GM23338 (cell line): ENCODE data around the gene CD3D. TPM values are rescaled to one million over a fixed set of nuclear protein-coding genes. Genes with fewer than 3 reads are reported as not detected.

Experiments used
- ATAC-seq: fragments of 200-7000 bp; cut with Tn5 transposase; 3 replicates; pipeline ENCODE4 v1.9.1; 2020
- DNase-seq: peaks from one replicate; pipeline ENCODE4 v3.0.0-alpha.2; 2015; ENCODE audit warnings: low spot score
- H2AFZ ChIP-seq: fragments of 200-600 bp; sonication (generic); 2 replicates; pipeline ENCODE4 v1.8.0; 2016; ENCODE audit warnings: antibody characterized with exemption, mild to moderate bottlenecking, moderate library complexity
- H3F3A ChIP-seq: fragments of 200-600 bp; sonication (generic); replicated peaks from 2 replicates; pipeline ENCODE4 v1.8.0; 2017; ENCODE audit warnings: antibody characterized with exemption, mixed run types, low read depth
- H3K27ac ChIP-seq: fragments of 200-600 bp; sonication (generic); 2 replicates; pipeline ENCODE4 v1.6.1; 2016; ENCODE audit warnings: low read depth
- H3K27me3 ChIP-seq: fragments of 200-600 bp; sonication (generic); 2 replicates; pipeline ENCODE4 v1.8.0; 2016; ENCODE audit warnings: mild to moderate bottlenecking, mixed run types, moderate library complexity; ENCODE audit not compliant: insufficient read depth
- H3K36me3 ChIP-seq: fragments of 200-600 bp; sonication (generic); 2 replicates; pipeline ENCODE4 v1.8.0; 2016; ENCODE audit warnings: mild to moderate bottlenecking; ENCODE audit not compliant: insufficient read depth
- H3K4me1 ChIP-seq: fragments of 200-600 bp; sonication (generic); 2 replicates; pipeline ENCODE4 v1.8.0; 2016; ENCODE audit warnings: mild to moderate bottlenecking, moderate library complexity; ENCODE audit not compliant: insufficient read depth
- H3K4me2 ChIP-seq: fragments of 200-600 bp; sonication (generic); 2 replicates; pipeline ENCODE4 v1.7.1; 2017; ENCODE audit warnings: mixed run types
- H3K4me3 ChIP-seq: fragments of 200-600 bp; sonication (generic); 2 replicates; pipeline ENCODE4 v1.6.1; 2016; ENCODE audit warnings: mixed run types
- H3K79me2 ChIP-seq: fragments of 200-600 bp; sonication (generic); replicated peaks from 2 replicates; pipeline ENCODE4 v1.8.0; 2017; ENCODE audit warnings: mild to moderate bottlenecking; ENCODE audit not compliant: insufficient read depth
- H3K9me2 ChIP-seq: fragments of 200-600 bp; sonication (generic); 2 replicates; pipeline ENCODE4 v1.8.0; 2017; ENCODE audit not compliant: insufficient read depth
- H4K20me1 ChIP-seq: fragments of 200-600 bp; sonication (generic); replicated peaks from 2 replicates; pipeline ENCODE4 v1.8.0; 2017; ENCODE audit warnings: mild to moderate bottlenecking; ENCODE audit not compliant: insufficient read depth
- H3K27ac Mint-ChIP-seq: 2 replicates; pipeline ENCODE4 v1.8.0; 2020; ENCODE audit warnings: inconsistent platforms, mild to moderate bottlenecking, moderate library complexity, mixed read lengths
- H3K27me3 Mint-ChIP-seq: 3 replicates; pipeline ENCODE4 v1.8.0; 2022; ENCODE audit warnings: low read depth, mild to moderate bottlenecking, moderate library complexity, mixed read lengths, inconsistent platforms; ENCODE audit not compliant: insufficient read depth, poor library complexity
- H3K36me3 Mint-ChIP-seq: 3 replicates; pipeline ENCODE4 v1.8.0; 2021; ENCODE audit warnings: low read depth, mild to moderate bottlenecking, inconsistent platforms, moderate library complexity, mixed read lengths
- H3K4me1 Mint-ChIP-seq: 3 replicates; pipeline ENCODE4 v1.8.0; 2020; ENCODE audit warnings: mild to moderate bottlenecking, inconsistent platforms, mixed read lengths
- H3K4me3 Mint-ChIP-seq: 3 replicates; pipeline ENCODE4 v1.8.0; 2021; ENCODE audit warnings: moderate library complexity, mild to moderate bottlenecking, inconsistent platforms, mixed read lengths
- H3K9me3 Mint-ChIP-seq: 3 replicates; pipeline ENCODE4 v1.8.0; 2020; ENCODE audit warnings: moderate library complexity, mild to moderate bottlenecking, inconsistent platforms, mixed read lengths
- CREB1 ChIP-seq: fragments of 250-450 bp; sonication (Bioruptor Pico); IDR thresholded peaks from 2 replicates; pipeline ENCODE4 v1.5.0; 2020; ENCODE audit warnings: low read depth, mild to moderate bottlenecking, moderate library complexity
- EZH2 ChIP-seq: fragments of 200-600 bp; sonication (generic); IDR thresholded peaks from one replicate; pipeline ENCODE4 v1.8.0; 2017; ENCODE audit warnings: antibody characterized with exemption, mild to moderate bottlenecking, low read depth; ENCODE audit not compliant: unreplicated experiment
- EZH2phosphoT487 ChIP-seq: fragments of 200-600 bp; sonication (generic); IDR thresholded peaks from one replicate; pipeline ENCODE4 v1.8.1; 2018; ENCODE audit warnings: antibody characterized with exemption; ENCODE audit not compliant: unreplicated experiment
- JUNB ChIP-seq: IDR thresholded peaks from one replicate; pipeline ENCODE4 v1.6.1; 2016; ENCODE audit warnings: antibody characterized with exemption; ENCODE audit not compliant: unreplicated experiment
- POLR2AphosphoS5 ChIP-seq: IDR thresholded peaks from 2 replicates; pipeline ENCODE4 v1.6.1; 2016; ENCODE audit warnings: antibody characterized with exemption, low read depth
- REST ChIP-seq: IDR thresholded peaks from one replicate; pipeline ENCODE4 v1.6.1; 2018; ENCODE audit warnings: antibody characterized with exemption; ENCODE audit not compliant: unreplicated experiment
- STAT1 ChIP-seq: IDR thresholded peaks from one replicate; pipeline ENCODE4 v1.6.1; 2016; ENCODE audit warnings: antibody characterized with exemption; ENCODE audit not compliant: unreplicated experiment
- ZNF114 ChIP-seq: fragments of 250-450 bp; sonication (Bioruptor Pico); IDR thresholded peaks from 2 replicates; pipeline ENCODE4 v1.5.0; 2020; ENCODE audit warnings: mild to moderate bottlenecking, moderate library complexity
- ZNF331 ChIP-seq: fragments of 250-450 bp; sonication (Bioruptor Pico); IDR thresholded peaks from 2 replicates; pipeline ENCODE4 v1.5.0; 2020; ENCODE audit warnings: low read depth, mild to moderate bottlenecking, moderate library complexity
- polyA plus RNA-seq: library from polyadenylated mRNA; unstranded; fragments of >200 nt; fragmentation: Nextera tagmentation; extraction: Ambion mirVana; gene quantifications from 2 replicates; pipeline ENCODE4 v1.2.1, GENCODE V29; 2016
- total RNA-seq: library from RNA; depleted of rRNA; stranded (reverse); fragments of >200 nt; shearing (Covaris generic); gene quantifications from 2 replicates; pipeline ENCODE4 v1.2.3, GENCODE V29; 2014
- TF ChIP-seq, protein P1 (sequence below): fragments of 250-450 bp; sonication (Bioruptor Pico); IDR thresholded peaks from 2 replicates; pipeline ENCODE4 v1.5.0; 2020; ENCODE audit warnings: mild to moderate bottlenecking, moderate library complexity

CD3D gene
- total and polyA plus RNA-seq, 2 experiments from 2014 or later: not detected

- no peak for TF ChIP-seq ZNF331 (CRISPR knock-in tag)
- no peak for TF ChIP-seq CREB1 (CRISPR knock-in tag)
These were observed 2.1 kb downstream of the CD3D start (continued) for GRCh38 chr11:118340449-118340848.

DNA sequence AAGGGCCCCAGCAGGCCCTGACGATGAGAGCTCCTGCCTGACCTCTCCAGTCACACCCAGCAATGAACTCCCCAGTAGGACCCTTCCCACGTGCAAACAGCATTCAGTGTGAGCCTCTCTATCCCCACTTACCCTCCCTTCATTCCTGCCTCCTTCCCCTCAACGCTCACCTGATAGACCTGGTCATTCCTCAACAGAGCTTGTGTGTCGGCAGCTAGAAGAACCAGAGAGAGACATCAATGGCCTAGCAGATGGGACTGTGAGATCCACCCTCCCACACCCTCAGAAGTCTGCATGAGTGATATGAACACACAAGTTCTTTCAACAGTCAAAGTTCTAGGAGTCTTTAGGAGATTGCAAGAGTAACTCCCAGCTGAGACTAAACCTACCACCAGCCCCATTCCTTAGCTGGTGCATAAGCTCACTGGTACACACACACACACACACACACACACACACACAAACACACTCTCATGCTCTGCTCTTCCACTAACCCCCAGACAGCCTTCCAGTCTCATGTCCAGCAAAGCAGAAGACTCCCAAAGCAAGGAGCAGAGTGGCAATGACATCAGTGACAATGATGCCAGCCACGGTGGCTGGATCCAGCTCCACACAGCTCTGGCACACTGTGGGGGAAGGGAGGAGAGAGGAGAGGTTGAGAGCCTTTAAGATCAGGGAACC lies 3.1 kb downstream of the CD3D start:
- no peak for DNase-seq
- Histone ChIP-seq H3K27me3 (no peaks in the 10 kb centered on the region), H3K4me2 (no peak overlapping the region), H3K36me3 (no peaks in the 10 kb centered on the region), H3K4me3 (no peak overlapping the region), H3K9me2 (no peaks in the 10 kb centered on the region), H4K20me1 (no peaks in the 10 kb centered on the region), H3F3A (no peaks in the 10 kb centered on the region), H3K79me2 (no peaks in the 10 kb centered on the region), H3K27ac (no peak overlapping the region), H3K4me1 (no peaks in the 10 kb centered on the region), H2AFZ (0 out of 2 replicates have a peak overlapping the region, but pooled peaks have one; percentile 63)
- Mint-ChIP-seq H3K4me3 (no peak overlapping the region), H3K27ac (no peak overlapping the region), H3K27me3 (peaks cover 12% of the 10 kb centered on the region), H3K36me3 (no peaks in the 10 kb centered on the region), H3K4me1 (no peaks in the 10 kb centered on the region), H3K9me3 (no peaks in the 10 kb centered on the region)
- TF ChIP-seq, protein P1, sequence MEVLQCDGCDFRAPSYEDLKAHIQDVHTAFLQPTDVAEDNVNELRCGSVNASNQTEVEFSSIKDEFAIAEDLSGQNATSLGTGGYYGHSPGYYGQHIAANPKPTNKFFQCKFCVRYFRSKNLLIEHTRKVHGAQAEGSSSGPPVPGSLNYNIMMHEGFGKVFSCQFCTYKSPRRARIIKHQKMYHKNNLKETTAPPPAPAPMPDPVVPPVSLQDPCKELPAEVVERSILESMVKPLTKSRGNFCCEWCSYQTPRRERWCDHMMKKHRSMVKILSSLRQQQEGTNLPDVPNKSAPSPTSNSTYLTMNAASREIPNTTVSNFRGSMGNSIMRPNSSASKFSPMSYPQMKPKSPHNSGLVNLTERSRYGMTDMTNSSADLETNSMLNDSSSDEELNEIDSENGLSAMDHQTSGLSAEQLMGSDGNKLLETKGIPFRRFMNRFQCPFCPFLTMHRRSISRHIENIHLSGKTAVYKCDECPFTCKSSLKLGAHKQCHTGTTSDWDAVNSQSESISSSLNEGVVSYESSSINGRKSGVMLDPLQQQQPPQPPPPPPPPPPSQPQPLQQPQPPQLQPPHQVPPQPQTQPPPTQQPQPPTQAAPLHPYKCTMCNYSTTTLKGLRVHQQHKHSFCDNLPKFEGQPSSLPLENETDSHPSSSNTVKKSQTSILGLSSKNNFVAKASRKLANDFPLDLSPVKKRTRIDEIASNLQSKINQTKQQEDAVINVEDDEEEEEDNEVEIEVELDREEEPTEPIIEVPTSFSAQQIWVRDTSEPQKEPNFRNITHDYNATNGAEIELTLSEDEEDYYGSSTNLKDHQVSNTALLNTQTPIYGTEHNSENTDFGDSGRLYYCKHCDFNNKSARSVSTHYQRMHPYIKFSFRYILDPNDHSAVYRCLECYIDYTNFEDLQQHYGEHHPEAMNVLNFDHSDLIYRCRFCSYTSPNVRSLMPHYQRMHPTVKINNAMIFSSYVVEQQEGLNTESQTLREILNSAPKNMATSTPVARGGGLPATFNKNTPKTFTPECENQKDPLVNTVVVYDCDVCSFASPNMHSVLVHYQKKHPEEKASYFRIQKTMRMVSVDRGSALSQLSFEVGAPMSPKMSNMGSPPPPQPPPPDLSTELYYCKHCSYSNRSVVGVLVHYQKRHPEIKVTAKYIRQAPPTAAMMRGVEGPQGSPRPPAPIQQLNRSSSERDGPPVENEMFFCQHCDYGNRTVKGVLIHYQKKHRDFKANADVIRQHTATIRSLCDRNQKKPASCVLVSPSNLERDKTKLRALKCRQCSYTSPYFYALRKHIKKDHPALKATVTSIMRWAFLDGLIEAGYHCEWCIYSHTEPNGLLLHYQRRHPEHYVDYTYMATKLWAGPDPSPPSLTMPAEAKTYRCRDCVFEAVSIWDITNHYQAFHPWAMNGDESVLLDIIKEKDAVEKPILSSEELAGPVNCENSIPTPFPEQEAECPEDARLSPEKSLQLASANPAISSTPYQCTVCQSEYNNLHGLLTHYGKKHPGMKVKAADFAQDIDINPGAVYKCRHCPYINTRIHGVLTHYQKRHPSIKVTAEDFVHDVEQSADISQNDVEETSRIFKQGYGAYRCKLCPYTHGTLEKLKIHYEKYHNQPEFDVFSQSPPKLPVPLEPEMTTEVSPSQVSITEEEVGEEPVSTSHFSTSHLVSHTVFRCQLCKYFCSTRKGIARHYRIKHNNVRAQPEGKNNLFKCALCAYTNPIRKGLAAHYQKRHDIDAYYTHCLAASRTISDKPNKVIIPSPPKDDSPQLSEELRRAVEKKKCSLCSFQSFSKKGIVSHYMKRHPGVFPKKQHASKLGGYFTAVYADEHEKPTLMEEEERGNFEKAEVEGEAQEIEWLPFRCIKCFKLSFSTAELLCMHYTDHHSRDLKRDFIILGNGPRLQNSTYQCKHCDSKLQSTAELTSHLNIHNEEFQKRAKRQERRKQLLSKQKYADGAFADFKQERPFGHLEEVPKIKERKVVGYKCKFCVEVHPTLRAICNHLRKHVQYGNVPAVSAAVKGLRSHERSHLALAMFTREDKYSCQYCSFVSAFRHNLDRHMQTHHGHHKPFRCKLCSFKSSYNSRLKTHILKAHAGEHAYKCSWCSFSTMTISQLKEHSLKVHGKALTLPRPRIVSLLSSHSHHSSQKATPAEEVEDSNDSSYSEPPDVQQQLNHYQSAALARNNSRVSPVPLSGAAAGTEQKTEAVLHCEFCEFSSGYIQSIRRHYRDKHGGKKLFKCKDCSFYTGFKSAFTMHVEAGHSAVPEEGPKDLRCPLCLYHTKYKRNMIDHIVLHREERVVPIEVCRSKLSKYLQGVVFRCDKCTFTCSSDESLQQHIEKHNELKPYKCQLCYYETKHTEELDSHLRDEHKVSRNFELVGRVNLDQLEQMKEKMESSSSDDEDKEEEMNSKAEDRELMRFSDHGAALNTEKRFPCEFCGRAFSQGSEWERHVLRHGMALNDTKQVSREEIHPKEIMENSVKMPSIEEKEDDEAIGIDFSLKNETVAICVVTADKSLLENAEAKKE: no peak
- TF ChIP-seq POLR2AphosphoS5 (no peak), EZH2phosphoT487 (no peak), CREB1 (CRISPR knock-in tag) (no peak), STAT1 (no peak), ZNF114 (no peak), ZNF331 (CRISPR knock-in tag) (no peak), JUNB (no peak), EZH2 (no peak), REST (no peak)
- no peak for ATAC-seq
